Nephron (organoid): ENCODE results near the gene MLPH.
A peak's percentile ranks its signal among the peaks of the same experiment; 100 is the strongest.

Source experiments
- H3K27ac Mint-ChIP-seq, 3 experiments: 2 replicates each; pipeline ENCODE4 v1.8.0; 2020; ENCODE audit warnings: mixed read lengths in 3 of 3, mild to moderate bottlenecking in 2 of 3, moderate library complexity in 1 of 3
- H3K27me3 Mint-ChIP-seq: 2 replicates; pipeline ENCODE4 v1.8.0; 2021; ENCODE audit warnings: low read depth, mild to moderate bottlenecking, moderate library complexity, mixed read lengths
- H3K36me3 Mint-ChIP-seq: 2 replicates; pipeline ENCODE4 v1.8.0; 2020; ENCODE audit warnings: low read depth, mixed read lengths
- H3K4me1 Mint-ChIP-seq: 2 replicates; pipeline ENCODE4 v1.8.0; 2020; ENCODE audit warnings: mixed read lengths
- H3K4me3 Mint-ChIP-seq, 3 experiments: 2 replicates each; pipeline ENCODE4 v1.8.0; 2020; ENCODE audit warnings: mild to moderate bottlenecking in 3 of 3, mixed read lengths in 3 of 3, moderate library complexity in 2 of 3
- H3K9me3 Mint-ChIP-seq: 2 replicates; pipeline ENCODE4 v1.8.0; 2020; ENCODE audit warnings: mixed read lengths
- TF ChIP-seq, protein P1 (sequence below), 3 experiments: fragments of 200-600 bp; sonication (generic); IDR thresholded peaks; one replicate each; pipeline ENCODE4 v1.5.0; 2021; ENCODE audit warnings: antibody characterized with exemption in 3 of 3; ENCODE audit not compliant: unreplicated experiment in 3 of 3

Gene MLPH

DNA sequence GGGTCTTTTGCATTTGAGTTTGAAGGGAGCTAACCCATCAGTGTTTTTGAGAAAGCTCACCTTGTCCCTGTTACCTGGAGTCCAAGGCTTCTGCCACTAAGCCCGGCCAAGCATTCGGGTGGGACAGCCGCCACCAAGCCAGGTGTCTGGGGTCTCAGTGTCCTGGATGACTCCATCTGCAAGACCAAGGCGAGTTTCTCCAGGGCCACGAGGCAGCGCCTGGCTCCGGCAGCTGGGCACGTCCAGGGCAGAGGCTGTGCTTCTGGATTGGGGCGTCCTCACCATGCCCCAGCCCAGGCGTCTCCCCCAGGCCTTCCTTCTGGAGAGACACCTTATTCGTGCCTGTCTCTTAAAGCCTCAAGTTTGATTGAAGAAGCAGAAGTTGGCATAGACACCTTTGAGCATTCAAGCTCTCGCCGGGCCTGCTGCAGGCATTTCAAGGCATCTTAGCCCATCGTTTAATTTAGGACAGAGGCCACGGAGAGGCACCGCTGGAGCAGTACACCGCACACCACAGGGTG, 24.9 kb downstream of the MLPH start:
- Mint-ChIP-seq H3K27me3 (peaks cover 25% of the 10 kb centered on the region), H3K36me3 (no peaks in the 10 kb centered on the region), H3K9me3 (no peaks in the 10 kb centered on the region), H3K27ac (peak overlapping the region in 1 of 3 experiments; percentile 48), H3K4me1 (peaks cover 55% of the 10 kb centered on the region), H3K4me3 (no peak overlapping the region)
- TF ChIP-seq, protein P1, sequence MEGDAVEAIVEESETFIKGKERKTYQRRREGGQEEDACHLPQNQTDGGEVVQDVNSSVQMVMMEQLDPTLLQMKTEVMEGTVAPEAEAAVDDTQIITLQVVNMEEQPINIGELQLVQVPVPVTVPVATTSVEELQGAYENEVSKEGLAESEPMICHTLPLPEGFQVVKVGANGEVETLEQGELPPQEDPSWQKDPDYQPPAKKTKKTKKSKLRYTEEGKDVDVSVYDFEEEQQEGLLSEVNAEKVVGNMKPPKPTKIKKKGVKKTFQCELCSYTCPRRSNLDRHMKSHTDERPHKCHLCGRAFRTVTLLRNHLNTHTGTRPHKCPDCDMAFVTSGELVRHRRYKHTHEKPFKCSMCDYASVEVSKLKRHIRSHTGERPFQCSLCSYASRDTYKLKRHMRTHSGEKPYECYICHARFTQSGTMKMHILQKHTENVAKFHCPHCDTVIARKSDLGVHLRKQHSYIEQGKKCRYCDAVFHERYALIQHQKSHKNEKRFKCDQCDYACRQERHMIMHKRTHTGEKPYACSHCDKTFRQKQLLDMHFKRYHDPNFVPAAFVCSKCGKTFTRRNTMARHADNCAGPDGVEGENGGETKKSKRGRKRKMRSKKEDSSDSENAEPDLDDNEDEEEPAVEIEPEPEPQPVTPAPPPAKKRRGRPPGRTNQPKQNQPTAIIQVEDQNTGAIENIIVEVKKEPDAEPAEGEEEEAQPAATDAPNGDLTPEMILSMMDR (IDR thresholded peaks at IDR 0.05; ENCODE audit: unreplicated experiment in 3 of 3) = no peak

DNA sequence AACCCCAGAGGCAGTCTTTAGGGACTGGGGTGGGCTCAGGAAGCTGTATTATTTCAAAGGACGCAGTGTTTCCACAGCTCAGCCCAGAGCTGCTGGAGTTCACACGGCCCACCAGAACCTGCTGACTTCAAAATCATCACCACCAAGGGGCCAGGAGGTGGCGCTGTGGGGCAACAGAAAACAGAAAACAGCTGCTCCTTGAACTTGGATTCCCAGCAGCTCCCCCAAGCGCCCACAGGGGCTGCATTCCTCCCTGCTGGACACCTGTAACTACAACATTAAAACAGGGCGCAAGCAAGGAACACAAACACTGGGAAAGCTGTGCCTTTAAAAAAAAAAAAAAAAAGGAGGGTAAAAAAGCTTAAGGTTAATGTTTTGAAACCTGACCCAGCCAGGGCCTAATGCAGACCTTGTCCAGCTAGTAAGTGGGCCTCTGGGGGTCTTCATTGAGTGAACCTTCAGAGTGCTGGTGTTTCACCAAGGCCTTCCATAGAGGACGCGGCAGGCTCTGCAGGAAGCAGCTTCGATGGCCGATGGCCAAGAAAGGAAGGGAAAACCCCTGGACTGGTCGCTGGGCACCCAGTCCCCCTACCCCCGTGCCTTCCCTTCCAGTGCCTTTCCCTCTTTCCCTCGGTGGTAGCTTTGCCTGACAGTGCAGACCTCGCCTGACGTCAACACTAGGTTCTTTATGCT, 25.9 kb downstream of the MLPH start:
- H3K4me1 Mint-ChIP-seq = peaks cover 51% of the 10 kb centered on the region
- no peak overlapping the region for H3K27ac Mint-ChIP-seq
- H3K27me3 Mint-ChIP-seq = peaks cover 16% of the 10 kb centered on the region
- H3K9me3 Mint-ChIP-seq = no peaks in the 10 kb centered on the region
- H3K4me3 Mint-ChIP-seq = no peak overlapping the region
- H3K36me3 Mint-ChIP-seq = no peaks in the 10 kb centered on the region
- TF ChIP-seq, protein P1 (IDR thresholded peaks at IDR 0.05; ENCODE audit: unreplicated experiment in 3 of 3) = peak; percentile 89 to 93 (median 92)

DNA sequence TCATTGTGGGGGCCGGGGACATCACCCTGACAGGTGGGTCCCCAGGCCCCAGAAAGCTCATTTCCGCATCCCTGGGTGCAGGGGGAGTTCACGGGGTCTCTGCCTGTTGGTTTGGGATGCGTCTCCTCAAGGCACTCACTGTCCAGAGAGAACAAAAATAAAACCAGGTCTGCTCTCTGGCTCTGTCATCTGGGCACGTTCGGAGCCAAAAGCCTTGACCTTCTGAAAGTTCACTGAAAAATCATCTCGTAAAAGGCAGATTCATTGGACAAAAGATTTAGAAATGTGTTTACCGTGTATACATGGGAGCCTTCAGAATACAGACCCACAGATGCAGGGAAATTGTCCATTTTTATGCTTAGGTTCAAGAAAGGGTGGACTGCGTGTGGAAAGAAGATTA, 26.6 kb downstream of the MLPH start:
- Mint-ChIP-seq H3K9me3 (no peaks in the 10 kb centered on the region), H3K27ac (peak overlapping the region in 1 of 3 experiments; percentile 39), H3K27me3 (peaks cover 16% of the 10 kb centered on the region), H3K4me1 (peaks cover 48% of the 10 kb centered on the region), H3K36me3 (no peaks in the 10 kb centered on the region), H3K4me3 (no peak overlapping the region)
- TF ChIP-seq, protein P1 (IDR thresholded peaks at IDR 0.05; ENCODE audit: unreplicated experiment in 3 of 3) = no peak

DNA sequence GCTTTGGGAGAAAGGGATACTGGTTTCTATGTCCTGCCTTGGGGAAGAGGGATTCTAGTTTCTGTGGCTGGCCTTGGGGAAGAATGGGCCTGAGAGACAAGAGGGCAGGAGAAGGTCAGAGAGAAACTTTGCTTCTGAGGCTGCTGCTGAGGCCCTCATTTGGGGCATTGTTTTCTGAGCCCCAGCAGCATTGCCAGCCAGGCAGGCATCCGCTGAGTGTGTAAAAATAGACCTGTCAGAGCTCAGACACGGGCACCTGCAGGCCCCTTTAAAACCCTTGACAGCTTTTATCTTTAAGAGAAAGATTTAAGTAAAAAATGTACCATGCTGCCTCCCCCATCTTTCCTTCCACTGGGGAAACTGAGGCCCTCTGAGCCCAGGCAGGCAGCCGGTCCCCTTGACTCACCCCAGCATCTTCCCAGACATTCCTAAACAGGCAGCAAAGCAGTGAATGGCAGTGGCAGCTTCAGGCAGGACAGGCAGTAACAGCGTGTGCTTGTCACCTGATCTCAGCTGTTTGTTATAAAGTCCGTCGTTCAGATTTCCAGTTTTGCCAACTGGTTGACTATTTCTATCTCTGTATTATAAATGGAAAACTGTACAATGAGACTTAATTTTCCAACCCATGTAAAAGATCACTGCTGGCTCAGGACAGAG, 27.6 kb downstream of the MLPH start:
- Mint-ChIP-seq H3K36me3 (no peaks in the 10 kb centered on the region), H3K9me3 (no peaks in the 10 kb centered on the region), H3K27ac (peak overlapping the region; percentile 8 to 39 (median 34)), H3K4me3 (no peak overlapping the region), H3K4me1 (peaks cover 40% of the 10 kb centered on the region), H3K27me3 (peaks cover 15% of the 10 kb centered on the region)
- TF ChIP-seq, protein P1 (IDR thresholded peaks at IDR 0.05; ENCODE audit: unreplicated experiment in 3 of 3) = no peak

DNA sequence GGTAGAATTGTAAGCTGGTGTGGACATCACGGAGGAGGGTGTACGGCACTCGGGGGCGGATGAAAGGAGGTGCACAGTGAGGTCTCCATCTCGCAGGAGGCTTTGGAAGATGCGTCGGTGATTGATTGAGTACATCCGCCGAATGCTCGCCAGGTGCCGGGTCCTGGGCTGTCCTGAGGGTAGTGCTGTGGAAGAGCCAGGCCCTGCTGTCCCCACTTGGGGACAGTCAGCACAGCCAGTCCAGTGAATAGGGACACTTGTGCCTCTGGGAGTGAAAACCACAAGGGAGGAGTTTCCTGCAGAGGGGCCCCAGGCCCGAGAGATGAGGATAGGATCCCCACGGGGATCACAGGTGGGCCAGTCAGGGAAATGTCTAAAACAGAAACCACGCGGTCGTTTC, 28.1 kb downstream of the MLPH start:
- TF ChIP-seq, protein P1 (IDR thresholded peaks at IDR 0.05; ENCODE audit: unreplicated experiment in 3 of 3) = no peak
- H3K27ac Mint-ChIP-seq = peak overlapping the region in 1 of 3 experiments; percentile 2
- no peaks in the 10 kb centered on the region for H3K36me3 Mint-ChIP-seq
- no peak overlapping the region for H3K4me3 Mint-ChIP-seq
- no peaks in the 10 kb centered on the region for H3K9me3 Mint-ChIP-seq
- H3K4me1 Mint-ChIP-seq = peaks cover 38% of the 10 kb centered on the region
- peaks cover 10% of the 10 kb centered on the region for H3K27me3 Mint-ChIP-seq
